Activated CD4-positive, alpha-beta T cell treated with anti-CD3 and anti-CD28 coated beads, Interleukin-2, Interleukin-4, amounts not matched to agents 100 ng/mL and 50 ng/mL, durations not matched to agents 16 hours and 8 hours (primary cell): ENCODE data around the gene ZNF723.
"Not testable (repeated sequence)": the region's sequence is repeated elsewhere in the genome, so short reads cannot be mapped to it uniquely, and the experiment has no call there.

Experiments
- DNase-seq: peaks from one replicate; pipeline ENCODE4 v3.0.0-alpha.2; 2020; ENCODE audit warnings: low spot score

The ZNF723 gene

GRCh38 chr19:22832031-22832762 is at the start of gene ZNF723:
ZNF723 (plus strand) TSS chr19:22832291; CDS start chr19:22832380, 89 bp downstream.
- no peak for DNase-seq

- DNase-seq: no peak
Observed at GRCh38 chr19:22783651-22784410, 48.3 kb upstream of the ZNF723 start, which contains the start of gene ZNF99. ZNF99 (minus strand) TSS chr19:22784151; CDS start chr19:22784016, 135 bp downstream.

- DNase-seq: not testable (repeated sequence)
Observed at GRCh38 chr19:22792863-22793262, 39.2 kb upstream of the ZNF723 start.

GRCh38 chr19:22797040-22797439 is 35.1 kb upstream of the ZNF723 start:
- no peak for DNase-seq

- no peak for DNase-seq
Observed at GRCh38 chr19:22806418-22806817, 25.7 kb upstream of the ZNF723 start.

GRCh38 chr19:22807061-22807835 is 24.8 kb upstream of the ZNF723 start:
- DNase-seq: no peak

- no peak for DNase-seq
Observed at GRCh38 chr19:22814124-22814523, 18.0 kb upstream of the ZNF723 start.

- no peak for DNase-seq
Observed at GRCh38 chr19:22831211-22831610, 880 bp upstream of the ZNF723 start.

GRCh38 chr19:22857713-22858320 is 25.7 kb downstream of the ZNF723 start:
- DNase-seq: not testable (repeated sequence)

- DNase-seq: peak; percentile 17
Observed at GRCh38 chr19:22882797-22883196, 50.7 kb downstream of the ZNF723 start.

- no peak for DNase-seq
Observed at GRCh38 chr19:22893855-22894270, 61.8 kb downstream of the ZNF723 start.

GRCh38 chr19:22901431-22902130 is 69.5 kb downstream of the ZNF723 start:
- no peak for DNase-seq
